Breast epithelium (tissue), 4 donors: ENCODE measurements around the gene PDLIM7. TPM values are rescaled to one million over a fixed set of nuclear protein-coding genes. Genes with fewer than 3 reads are reported as not detected.

Source experiments
- DNase-seq, 2 donors: peaks; one replicate each; pipeline ENCODE4 v3.0.0-alpha.2; 2019; ENCODE audit warnings: low spot score in 2 of 2
- H3K27ac ChIP-seq, 2 donors: fragments of 200-600 bp; sonication (generic) in 1 of 2; one replicate each; pipeline ENCODE4 v1.5.1; 2016 to 2019; ENCODE audit warnings: mild to moderate bottlenecking in 1 of 2
- H3K27me3 ChIP-seq, 2 donors: fragments of 200-600 bp; sonication (generic) in 1 of 2; one replicate each; pipeline versions ENCODE4 v1.5.1 to v1.6.0; 2017 to 2019; ENCODE audit warnings: control low read depth in 1 of 2, mild to moderate bottlenecking in 1 of 2
- H3K36me3 ChIP-seq: fragments of 200-600 bp; one replicate; pipeline ENCODE4 v1.5.1; 2019
- H3K4me1 ChIP-seq, 2 donors: fragments of 200-600 bp; sonication (generic); one replicate each; pipeline ENCODE4 v1.5.1; 2016 to 2019; ENCODE audit warnings: control low read depth in 1 of 2
- H3K4me3 ChIP-seq, 3 donors: fragments of 200-600 bp; sonication (generic); 1 replicate in 2 of 3; 2 replicates in 1 of 3; pipeline ENCODE4 v1.5.1; 2016 to 2019; ENCODE audit warnings: mild to moderate bottlenecking in 3 of 3, moderate library complexity in 2 of 3
- H3K9me3 ChIP-seq, 2 donors: fragments of 200-600 bp; sonication (generic) in 1 of 2; one replicate each; pipeline ENCODE4 v1.5.1; 2016 to 2019; ENCODE audit warnings: control low read depth in 1 of 2
- POLR2A ChIP-seq: fragments of 450-650 bp; IDR thresholded peaks from one replicate; pipeline ENCODE4 v1.6.1; 2016; ENCODE audit warnings: antibody characterized with exemption, mild to moderate bottlenecking, moderate library complexity
- POLR2AphosphoS5 ChIP-seq, 3 donors: sonication (generic); formaldehyde crosslinking; IDR thresholded peaks; one replicate each; pipeline ENCODE4 v1.6.1; 2017; ENCODE audit warnings: antibody characterized with exemption in 3 of 3
- intact Hi-C: fragments of 100-400 bp; cut with DNase I; formaldehyde crosslinking; loops from one replicate; pipeline ENCODE4 v1.15.1; 2023; ENCODE audit warnings: low total_unique reads
- total RNA-seq, 3 donors: library from RNA; depleted of rRNA; stranded (reverse); fragments of >200 nt; gene quantifications; one replicate each; pipeline ENCODE4 v1.1.0, GENCODE V29; 2016
- TF ChIP-seq, protein P1 (sequence below), 3 donors: fragments of 450-650 bp; IDR thresholded peaks; one replicate each; pipeline ENCODE4 v1.5.1; 2016 to 2017; ENCODE audit warnings: antibody characterized with exemption in 3 of 3, mild to moderate bottlenecking in 3 of 3, moderate library complexity in 3 of 3

The PDLIM7 gene
- total RNA-seq, 3 donors from 2014 or later: 17.1 to 61.9 (median 42.6) TPM

DNA sequence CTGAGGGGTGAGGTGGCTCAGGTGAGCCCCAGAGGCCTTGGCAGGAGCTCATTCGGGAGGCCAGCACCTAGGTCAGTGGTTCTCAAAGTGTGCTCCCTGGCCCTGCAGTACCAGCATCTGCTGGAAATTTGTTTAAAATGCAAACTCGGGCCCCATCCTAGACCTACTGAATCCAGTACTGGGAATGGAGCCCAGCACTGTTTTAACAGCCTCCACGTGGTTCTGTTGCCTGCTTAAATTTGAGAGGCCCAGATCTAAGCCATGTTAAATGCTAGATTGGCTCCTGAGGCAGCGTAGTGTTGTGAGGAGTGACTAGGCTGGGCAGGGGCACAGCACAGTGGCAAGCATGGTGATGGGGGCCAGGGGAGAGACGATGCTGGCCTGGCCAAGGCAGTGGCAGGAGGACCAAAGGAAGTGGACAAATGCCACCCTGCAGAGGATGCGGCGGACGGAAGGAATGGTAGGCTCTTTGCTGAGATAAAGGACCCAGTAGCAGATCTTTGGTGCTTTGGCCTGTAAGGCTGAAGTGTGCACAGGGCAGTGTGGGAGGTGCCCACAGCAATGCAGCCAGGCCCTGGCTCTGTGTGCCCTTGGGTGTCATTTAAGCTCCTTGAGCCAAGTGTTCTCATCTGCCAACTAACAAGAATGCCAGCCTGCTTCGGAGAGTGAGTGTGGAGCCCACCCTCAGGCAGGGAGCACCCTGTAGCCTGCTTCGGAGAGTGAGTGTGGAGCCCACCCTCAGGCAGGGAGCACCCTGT lies 46.6 kb downstream of the PDLIM7 start:
- H3K27me3 ChIP-seq: peaks cover 0 to 5% of the 10 kb centered on the region in 2 donors
- peaks cover 0 to 13% of the 10 kb centered on the region in 2 donors for H3K4me1 ChIP-seq
- intact Hi-C loops: loop anchor here (5.0 to 10.0 kb wide), 2 partner anchors 54 to 336 kb away; no protein-coding TSS in a partner anchor

DNA sequence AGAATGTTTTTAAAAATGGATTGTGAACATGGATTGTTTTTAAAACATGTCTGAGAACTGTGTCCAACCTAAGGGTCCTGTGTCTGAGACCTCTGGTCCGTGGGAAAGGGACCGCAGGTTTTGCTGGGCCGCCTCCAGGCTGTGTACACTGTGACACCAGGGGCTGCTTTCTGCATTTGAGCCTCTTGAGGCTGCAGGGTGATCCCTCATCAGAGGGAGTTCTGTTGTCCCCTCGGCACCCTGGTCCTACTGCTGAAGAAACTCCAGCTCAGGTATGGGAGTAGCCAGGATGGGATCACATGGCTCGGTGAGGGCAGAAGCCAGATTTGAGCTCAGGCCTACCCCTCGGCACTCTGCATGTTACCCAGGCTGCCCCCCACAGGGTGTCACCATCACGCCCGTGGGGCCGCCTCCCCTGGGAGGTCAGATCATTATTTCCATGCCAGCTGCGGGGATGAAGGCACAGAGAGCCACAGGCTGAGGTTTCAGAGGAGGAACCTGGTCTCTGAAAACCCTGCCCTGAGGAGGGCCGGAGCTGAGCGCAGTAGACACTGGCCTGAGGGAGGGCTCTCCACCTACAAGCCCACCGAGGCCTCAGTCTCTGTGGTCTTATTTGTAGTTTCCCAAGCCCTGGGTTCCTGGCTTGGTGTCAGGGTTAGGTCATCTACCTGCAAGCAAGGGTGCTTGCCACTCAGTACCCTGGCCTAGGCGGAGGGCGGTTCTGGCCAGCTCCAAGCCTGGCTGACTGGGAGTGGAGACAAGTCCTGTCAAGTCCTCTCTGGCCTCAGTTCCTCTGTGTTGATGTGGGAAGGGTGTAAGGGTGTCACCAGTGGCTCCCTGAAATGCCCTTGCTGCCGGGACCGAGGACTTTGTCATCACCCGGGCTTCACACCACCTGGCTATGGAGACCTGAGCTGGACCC lies 48.0 kb downstream of the PDLIM7 start:
- H3K9me3 ChIP-seq: no peaks in the 10 kb centered on the region
- intact Hi-C loops: loop anchor here (5.0 to 10.0 kb wide), 3 partner anchors 42 to 335 kb away; partner anchors contain the start of gene F12
- DNase-seq: no peak
- peaks cover 0 to 5% of the 10 kb centered on the region in 2 donors for H3K27me3 ChIP-seq
- no peak overlapping the region for H3K4me3 ChIP-seq
- H3K36me3 ChIP-seq: no peaks in the 10 kb centered on the region
- TF ChIP-seq, protein P1, sequence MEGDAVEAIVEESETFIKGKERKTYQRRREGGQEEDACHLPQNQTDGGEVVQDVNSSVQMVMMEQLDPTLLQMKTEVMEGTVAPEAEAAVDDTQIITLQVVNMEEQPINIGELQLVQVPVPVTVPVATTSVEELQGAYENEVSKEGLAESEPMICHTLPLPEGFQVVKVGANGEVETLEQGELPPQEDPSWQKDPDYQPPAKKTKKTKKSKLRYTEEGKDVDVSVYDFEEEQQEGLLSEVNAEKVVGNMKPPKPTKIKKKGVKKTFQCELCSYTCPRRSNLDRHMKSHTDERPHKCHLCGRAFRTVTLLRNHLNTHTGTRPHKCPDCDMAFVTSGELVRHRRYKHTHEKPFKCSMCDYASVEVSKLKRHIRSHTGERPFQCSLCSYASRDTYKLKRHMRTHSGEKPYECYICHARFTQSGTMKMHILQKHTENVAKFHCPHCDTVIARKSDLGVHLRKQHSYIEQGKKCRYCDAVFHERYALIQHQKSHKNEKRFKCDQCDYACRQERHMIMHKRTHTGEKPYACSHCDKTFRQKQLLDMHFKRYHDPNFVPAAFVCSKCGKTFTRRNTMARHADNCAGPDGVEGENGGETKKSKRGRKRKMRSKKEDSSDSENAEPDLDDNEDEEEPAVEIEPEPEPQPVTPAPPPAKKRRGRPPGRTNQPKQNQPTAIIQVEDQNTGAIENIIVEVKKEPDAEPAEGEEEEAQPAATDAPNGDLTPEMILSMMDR (IDR thresholded peaks at IDR 0.05): no peak
- TF ChIP-seq POLR2A (no peak), POLR2AphosphoS5 (IDR thresholded peaks at IDR 0.05) (no peak)
- H3K4me1 ChIP-seq: peaks cover 0 to 13% of the 10 kb centered on the region in 2 donors
- H3K27ac ChIP-seq: no peak overlapping the region

More for the DNA sequence above, 46.6 kb downstream of the PDLIM7 start:
- Histone ChIP-seq H3K27ac (no peak overlapping the region), H3K36me3 (no peaks in the 10 kb centered on the region), H3K9me3 (no peaks in the 10 kb centered on the region), H3K4me3 (no peak overlapping the region)
- no peak for DNase-seq
- TF ChIP-seq, protein P1 (IDR thresholded peaks at IDR 0.05): no peak

DNA sequence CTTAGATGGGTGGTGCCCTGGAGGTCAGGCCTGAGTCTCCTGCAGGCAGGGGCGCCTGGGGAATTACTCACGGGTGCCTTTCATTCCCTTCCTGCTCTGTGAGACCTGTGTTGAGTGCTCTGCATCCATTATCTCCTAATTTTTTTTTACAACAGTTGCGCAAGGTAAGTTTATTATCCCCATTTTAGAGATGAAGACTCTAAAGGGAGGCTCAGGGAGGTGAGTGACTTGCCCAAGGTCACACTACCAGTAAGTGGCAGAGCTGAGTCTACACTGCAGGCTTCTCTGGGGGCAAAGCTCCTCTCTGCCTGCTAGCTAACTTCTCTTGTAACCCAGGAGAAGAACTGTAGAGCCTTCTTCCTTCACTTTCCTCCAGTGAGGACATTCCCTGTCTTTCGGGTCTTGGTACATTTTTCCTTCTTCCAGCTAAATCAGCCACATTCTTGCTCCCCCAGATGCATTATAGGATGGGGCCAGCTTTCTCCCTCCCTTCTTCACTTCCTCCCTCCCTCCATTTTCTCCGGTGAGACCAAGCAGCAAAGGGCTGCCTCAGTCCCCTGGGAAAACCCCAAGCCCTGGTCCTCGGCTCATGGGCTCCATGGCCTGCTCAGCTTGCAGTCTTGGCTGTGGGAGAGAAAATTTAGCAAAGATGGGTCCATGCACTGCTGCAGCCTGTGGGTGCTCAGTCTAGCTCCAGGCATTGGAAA lies 49.0 kb downstream of the PDLIM7 start:
- peaks cover 0 to 5% of the 10 kb centered on the region in 2 donors for H3K27me3 ChIP-seq
- no peak for TF ChIP-seq POLR2AphosphoS5 (IDR thresholded peaks at IDR 0.05)
- TF ChIP-seq, protein P1 (IDR thresholded peaks at IDR 0.05): no peak
- no peak for TF ChIP-seq POLR2A
- peak overlapping the region in 2 of 3 donors; percentile 60 to 68 for H3K4me3 ChIP-seq
- no peaks in the 10 kb centered on the region for H3K36me3 ChIP-seq
- H3K27ac ChIP-seq: peak overlapping the region; percentile 33 to 55
- peaks cover 0 to 13% of the 10 kb centered on the region in 2 donors for H3K4me1 ChIP-seq
- intact Hi-C loops: loop anchor here (5.0 kb wide), 1 partner anchor 41 kb away; the partner anchor contains the start of gene F12
- no peak for DNase-seq
- no peaks in the 10 kb centered on the region for H3K9me3 ChIP-seq

DNA sequence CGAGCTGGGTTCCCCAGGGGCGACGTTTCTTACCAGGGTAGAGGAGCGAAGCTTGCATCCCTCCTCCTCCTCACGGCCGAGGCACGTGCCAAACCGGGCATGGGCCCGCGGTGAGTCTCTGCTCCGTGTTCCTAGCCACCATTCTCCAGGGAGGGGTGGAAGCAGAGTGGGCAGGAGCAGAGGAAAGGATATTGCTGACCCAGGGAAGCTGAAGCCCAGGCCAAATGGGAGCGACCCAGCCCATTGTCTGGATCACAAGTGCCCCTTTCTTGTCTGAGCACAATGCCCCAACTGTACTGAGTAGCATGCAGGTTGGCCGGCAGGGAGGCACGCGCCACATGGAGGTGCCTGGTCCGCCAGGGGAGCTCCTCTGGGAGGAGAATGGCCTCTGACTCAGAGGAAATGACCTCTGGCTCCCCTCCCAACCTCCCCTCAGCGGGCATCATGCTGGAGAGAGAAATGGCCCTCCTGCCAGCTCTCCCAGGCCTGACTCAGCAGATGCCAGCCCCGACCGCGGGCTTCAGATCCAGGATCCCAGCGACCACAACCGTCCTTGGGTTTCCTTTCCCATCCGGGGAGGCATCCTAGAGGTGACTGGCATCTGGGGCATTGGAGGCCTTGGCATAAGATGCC lies 49.7 kb downstream of the PDLIM7 start:
- no peaks in the 10 kb centered on the region for H3K36me3 ChIP-seq
- H3K4me1 ChIP-seq: peaks cover 0 to 13% of the 10 kb centered on the region in 2 donors
- peaks cover 0 to 5% of the 10 kb centered on the region in 2 donors for H3K27me3 ChIP-seq
- peak; percentile 73 to 80 for DNase-seq
- TF ChIP-seq POLR2AphosphoS5 (IDR thresholded peaks at IDR 0.05) (peak in 1 of 3 donors; percentile 40), POLR2A (no peak)
- TF ChIP-seq, protein P1 (IDR thresholded peaks at IDR 0.05): peak in 1 of 3 donors; percentile 30
- peak overlapping the region; percentile 33 to 55 for H3K27ac ChIP-seq
- intact Hi-C loops: loop anchor here (5.0 kb wide), 1 partner anchor 40 kb away; the partner anchor contains the start of gene F12
- H3K4me3 ChIP-seq: peak overlapping the region in 2 of 3 donors; percentile 60 to 68
- no peaks in the 10 kb centered on the region for H3K9me3 ChIP-seq
